CD4-positive, alpha-beta T cell treated with Interleukin-10 for 1 hour (primary cell): ENCODE measurements around the gene CBX7.
A peak's percentile ranks its signal among the peaks of the same experiment; 100 is the strongest.

Experiments
- DNase-seq: peaks from one replicate; pipeline ENCODE4 v3.0.0-alpha.2; 2020

The CBX7 gene

GRCh38 chr22:39090426-39091064 is 61.9 kb downstream of the CBX7 start:
- peak; percentile 90 for DNase-seq

- DNase-seq = no peak
Measured at GRCh38 chr22:39089928-39090327, 62.6 kb downstream of the CBX7 start.

GRCh38 chr22:39088685-39089032 is 63.8 kb downstream of the CBX7 start:
- no peak for DNase-seq

GRCh38 chr22:39087881-39088684 is 64.4 kb downstream of the CBX7 start:
- no peak for DNase-seq

- DNase-seq = no peak
Measured at GRCh38 chr22:39087098-39087497, 65.4 kb downstream of the CBX7 start.

GRCh38 chr22:39084666-39085065 is 67.8 kb downstream of the CBX7 start:
- no peak for DNase-seq

- DNase-seq = no peak
Measured at GRCh38 chr22:39083212-39084165, 69.0 kb downstream of the CBX7 start.

GRCh38 chr22:39081598-39081997 is 70.9 kb downstream of the CBX7 start:
- no peak for DNase-seq

GRCh38 chr22:39081016-39081415 is 71.5 kb downstream of the CBX7 start:
- DNase-seq = no peak
